Cardiac fibroblast (primary cell): Measurements from ENCODE around the gene APLNR.

Source experiments
- DNase-seq, 2 donors: peaks; one replicate each; pipeline versions ENCODE4 v3.0.0 to v3.0.0-alpha.2; 2010; ENCODE audit warnings: low read depth in 2 of 2
- H3K4me3 ChIP-seq, 2 donors: replicated peaks in 1 of 2; 1 replicate in 1 of 2; 2 replicates in 1 of 2; pipeline ENCODE4 v1.5.1; 2011; ENCODE audit warnings: low read depth in 2 of 2, low read length in 2 of 2, mild to moderate bottlenecking in 2 of 2, moderate library complexity in 1 of 2
- TF ChIP-seq, protein P1 (sequence below): IDR thresholded peaks from one replicate; pipeline ENCODE4 v1.5.1; 2011; ENCODE audit warnings: low read depth, mild to moderate bottlenecking, low read length, inconsistent platforms

Gene APLNR

DNA sequence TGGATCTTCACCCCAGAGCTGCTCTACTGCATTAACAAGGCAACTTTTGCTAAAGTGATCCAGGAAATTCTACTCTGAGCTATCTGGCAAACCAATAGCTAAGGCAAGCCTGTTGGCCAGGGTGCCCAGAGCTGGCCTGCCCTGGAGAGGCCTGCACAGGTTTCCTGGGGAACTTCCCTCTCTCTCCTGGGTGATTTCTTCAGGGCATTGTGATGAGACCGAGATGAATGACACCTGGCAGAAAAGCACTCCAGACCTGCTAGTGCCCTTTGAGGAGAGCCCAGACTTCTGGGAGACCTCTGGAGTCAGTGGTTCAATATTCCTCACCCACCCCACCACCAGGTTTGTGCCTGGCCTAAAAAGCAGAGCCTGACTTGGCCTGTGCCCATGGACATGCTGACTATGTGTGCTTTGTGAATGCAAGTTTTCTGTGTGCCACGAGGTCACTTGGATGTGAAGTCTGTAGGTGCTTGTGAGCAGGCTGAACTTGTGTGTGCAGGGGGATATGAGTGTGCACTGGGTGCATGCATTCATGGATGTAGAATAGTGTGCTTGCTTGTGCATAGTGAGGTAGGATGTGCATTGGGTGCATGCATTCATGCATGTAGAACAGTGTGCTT lies 4.4 kb upstream of the APLNR start:
- no peak for DNase-seq
- H3K4me3 ChIP-seq: no peak overlapping the region

DNA sequence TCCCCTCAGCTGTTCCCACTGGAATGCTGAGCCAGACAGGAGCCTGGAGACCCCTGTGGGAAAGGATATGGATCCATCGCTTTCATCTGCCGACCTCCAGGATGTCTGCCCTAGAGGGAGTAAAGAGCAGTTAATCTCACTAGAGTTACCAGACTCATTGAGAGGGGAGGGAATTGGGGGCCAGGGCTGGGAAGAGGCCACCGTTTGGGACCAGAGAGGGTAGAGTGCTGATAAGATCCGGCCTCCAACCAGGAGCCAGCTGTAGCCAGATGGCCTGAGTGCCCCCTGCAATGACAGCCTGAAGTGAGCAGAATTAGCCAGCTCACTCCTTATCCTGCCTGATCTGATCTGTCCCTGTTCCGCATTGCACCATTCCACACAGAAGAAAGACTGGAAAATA lies 3.7 kb upstream of the APLNR start:
- no peak for DNase-seq
- H3K4me3 ChIP-seq: no peak overlapping the region
- TF ChIP-seq, protein P1, sequence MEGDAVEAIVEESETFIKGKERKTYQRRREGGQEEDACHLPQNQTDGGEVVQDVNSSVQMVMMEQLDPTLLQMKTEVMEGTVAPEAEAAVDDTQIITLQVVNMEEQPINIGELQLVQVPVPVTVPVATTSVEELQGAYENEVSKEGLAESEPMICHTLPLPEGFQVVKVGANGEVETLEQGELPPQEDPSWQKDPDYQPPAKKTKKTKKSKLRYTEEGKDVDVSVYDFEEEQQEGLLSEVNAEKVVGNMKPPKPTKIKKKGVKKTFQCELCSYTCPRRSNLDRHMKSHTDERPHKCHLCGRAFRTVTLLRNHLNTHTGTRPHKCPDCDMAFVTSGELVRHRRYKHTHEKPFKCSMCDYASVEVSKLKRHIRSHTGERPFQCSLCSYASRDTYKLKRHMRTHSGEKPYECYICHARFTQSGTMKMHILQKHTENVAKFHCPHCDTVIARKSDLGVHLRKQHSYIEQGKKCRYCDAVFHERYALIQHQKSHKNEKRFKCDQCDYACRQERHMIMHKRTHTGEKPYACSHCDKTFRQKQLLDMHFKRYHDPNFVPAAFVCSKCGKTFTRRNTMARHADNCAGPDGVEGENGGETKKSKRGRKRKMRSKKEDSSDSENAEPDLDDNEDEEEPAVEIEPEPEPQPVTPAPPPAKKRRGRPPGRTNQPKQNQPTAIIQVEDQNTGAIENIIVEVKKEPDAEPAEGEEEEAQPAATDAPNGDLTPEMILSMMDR: no peak

More for the DNA sequence above, 4.4 kb upstream of the APLNR start:
- TF ChIP-seq, protein P1: no peak

DNA sequence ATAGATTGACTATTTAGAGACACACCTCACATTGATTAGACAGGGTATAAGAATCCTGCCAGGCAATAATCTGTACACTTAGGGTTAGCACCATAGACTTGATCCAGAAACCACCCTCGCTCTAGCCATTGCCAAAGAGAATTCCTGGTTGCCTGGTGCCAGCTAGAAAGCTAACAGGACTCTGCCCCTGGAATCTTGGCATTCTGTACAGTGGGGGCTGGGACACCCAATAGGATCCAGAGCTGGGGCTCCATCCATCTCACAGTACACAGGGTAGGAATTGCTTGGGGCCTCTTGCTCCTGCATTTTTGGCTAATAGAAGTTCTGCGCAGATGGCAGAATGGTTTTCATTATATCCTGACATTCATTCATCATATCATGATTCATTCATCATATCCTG lies 3.0 kb upstream of the APLNR start:
- TF ChIP-seq, protein P1: no peak
- DNase-seq: no peak

DNA sequence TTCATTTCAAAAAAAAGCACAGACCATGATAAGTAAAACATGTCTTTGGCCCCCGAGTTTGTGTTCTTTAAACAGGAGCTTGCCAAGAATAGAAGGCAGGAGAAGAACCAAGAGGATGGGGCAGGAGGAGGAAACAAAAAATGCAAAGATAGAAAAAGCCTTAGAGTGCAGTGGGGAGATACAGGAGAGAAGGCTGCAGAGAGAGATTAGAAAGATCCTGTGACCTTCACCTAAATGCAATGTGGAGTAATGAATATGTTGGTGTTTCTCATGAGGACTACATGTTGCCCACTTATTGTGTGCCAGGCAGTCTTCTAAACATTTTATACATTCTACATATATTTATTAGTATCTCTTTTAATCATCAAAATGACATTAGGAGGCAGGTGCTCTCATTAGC lies 2.3 kb upstream of the APLNR start:
- DNase-seq: no peak
- TF ChIP-seq, protein P1: no peak
- H3K4me3 ChIP-seq: no peak overlapping the region

More for the DNA sequence above, 3.0 kb upstream of the APLNR start:
- no peak overlapping the region for H3K4me3 ChIP-seq

DNA sequence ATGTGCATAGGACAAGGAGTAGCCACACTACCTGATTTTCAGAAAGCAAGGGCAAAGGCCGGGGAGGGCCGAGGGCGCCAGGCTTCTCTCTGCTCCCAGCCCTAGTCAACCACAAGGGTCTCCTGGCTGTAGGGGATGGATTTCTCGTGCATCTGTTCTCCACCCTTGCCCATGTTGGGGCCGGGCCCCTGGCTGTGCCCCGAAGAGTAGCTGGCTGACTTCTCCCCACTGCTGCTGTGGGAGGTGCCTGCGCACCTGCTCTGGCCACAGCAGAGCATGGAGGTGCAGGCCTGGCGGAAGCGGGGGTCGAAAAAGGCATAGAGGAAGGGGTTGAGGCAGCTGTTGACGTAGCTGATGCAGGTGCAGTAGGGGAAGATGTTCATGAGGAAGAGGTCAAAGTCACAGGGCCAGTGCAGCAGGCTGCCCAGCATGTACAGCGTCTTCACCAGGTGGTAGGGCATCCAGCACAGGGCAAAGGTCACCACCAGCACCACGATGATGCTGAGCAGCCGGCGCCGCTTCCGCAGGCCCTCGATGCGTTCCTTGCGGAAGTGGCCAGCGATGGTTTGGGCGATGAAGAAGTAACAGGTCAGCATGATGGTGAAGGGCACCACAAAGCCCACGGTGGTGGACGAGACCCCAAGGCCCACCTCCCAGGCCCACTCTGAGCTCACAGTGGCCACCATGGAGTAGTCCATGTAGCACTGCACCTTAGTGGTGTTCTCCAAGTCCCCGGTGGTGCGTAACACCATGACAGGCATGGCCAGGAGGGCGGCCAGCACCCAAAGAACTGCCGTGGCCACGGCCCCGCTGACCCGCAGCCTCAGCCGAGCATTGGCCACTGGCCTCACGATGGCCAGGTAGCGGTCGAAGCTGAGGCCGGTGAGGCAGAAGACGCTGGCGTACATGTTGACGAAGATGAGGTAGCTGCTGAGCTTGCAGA lies 1.0 kb downstream of the APLNR start:
- no peak for DNase-seq
- TF ChIP-seq, protein P1: no peak
- no peak overlapping the region for H3K4me3 ChIP-seq

DNA sequence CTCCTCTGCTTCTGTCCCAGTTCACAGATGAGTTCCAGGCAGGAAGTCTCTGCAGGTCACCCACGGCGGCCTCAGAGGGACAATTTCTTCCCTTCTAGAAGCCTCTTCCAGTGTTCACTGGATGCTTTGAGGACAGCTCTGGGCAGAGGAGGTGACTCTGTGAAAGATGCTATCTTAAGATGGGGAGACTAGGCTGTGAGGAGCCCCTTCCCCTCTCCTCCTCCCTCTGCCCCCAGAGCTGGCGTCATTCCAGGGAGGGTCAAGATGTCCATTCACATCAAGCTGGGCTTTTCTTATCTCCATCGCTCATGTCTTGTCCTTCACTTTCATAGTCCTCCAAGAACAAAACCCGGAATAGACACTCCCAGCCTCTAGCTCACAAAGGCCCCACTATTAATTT lies 3.3 kb downstream of the APLNR start:
- TF ChIP-seq, protein P1: no peak
- no peak overlapping the region for H3K4me3 ChIP-seq
- DNase-seq: no peak
